Smooth muscle cell (in vitro differentiated cells): ENCODE measurements around the gene TPSAB1. TPM values are rescaled to one million over a fixed set of nuclear protein-coding genes. Genes with fewer than 3 reads are reported as not detected.
"Not testable (repeated sequence)": the region's sequence is repeated elsewhere in the genome, so short reads cannot be mapped to it uniquely, and the experiment has no call there.

Source experiments
- DNase-seq: peaks from one replicate; lab custom pipeline; 2025; ENCODE audit not compliant: unreplicated experiment; lab: John Stamatoyannopoulos, UW
- H2AFZ ChIP-seq: fragments of 200-600 bp; sonication (generic); 2 replicates; pipeline ENCODE4 v1.6.0; 2016; ENCODE audit warnings: antibody characterized with exemption, low read depth, mild to moderate bottlenecking
- H3F3A ChIP-seq: fragments of 200-600 bp; sonication (generic); 2 replicates; pipeline ENCODE4 v1.6.0; 2017; ENCODE audit warnings: antibody characterized with exemption, low read depth
- H3K27ac ChIP-seq: fragments of 200-600 bp; sonication (generic); 2 replicates; pipeline ENCODE4 v1.5.1; 2016; ENCODE audit warnings: low read depth, mild to moderate bottlenecking
- H3K27me3 ChIP-seq: fragments of 200-600 bp; sonication (generic); 2 replicates; pipeline ENCODE4 v1.6.1; 2016; ENCODE audit warnings: low read depth, mild to moderate bottlenecking
- H3K36me3 ChIP-seq: fragments of 200-600 bp; sonication (generic); 2 replicates; pipeline ENCODE4 v1.5.1; 2016; ENCODE audit warnings: low read depth
- H3K4me1 ChIP-seq: fragments of 200-600 bp; sonication (generic); 2 replicates; pipeline ENCODE4 v1.5.1; 2016; ENCODE audit warnings: low read depth
- H3K4me2 ChIP-seq: fragments of 200-600 bp; sonication (generic); 2 replicates; pipeline ENCODE4 v1.6.0; 2016; ENCODE audit warnings: mild to moderate bottlenecking
- H3K4me3 ChIP-seq: fragments of 200-600 bp; sonication (generic); 2 replicates; pipeline ENCODE4 v1.5.1; 2016; ENCODE audit warnings: mild to moderate bottlenecking
- H3K79me2 ChIP-seq: fragments of 200-600 bp; sonication (generic); 2 replicates; pipeline ENCODE4 v1.6.0; 2016; ENCODE audit warnings: low read depth, mild to moderate bottlenecking
- H3K9ac ChIP-seq: fragments of 200-600 bp; sonication (generic); 2 replicates; pipeline ENCODE4 v1.6.0; 2016; ENCODE audit warnings: low read depth
- H3K9me3 ChIP-seq: fragments of 200-600 bp; sonication (generic); replicated peaks from 2 replicates; pipeline ENCODE4 v1.5.1; 2016; ENCODE audit warnings: low read depth
- H4K20me1 ChIP-seq: fragments of 200-600 bp; sonication (generic); 2 replicates; pipeline ENCODE4 v1.6.0; 2016; ENCODE audit warnings: low read depth
- CTCF ChIP-seq: fragments of 200-600 bp; sonication (generic); IDR thresholded peaks from 2 replicates; pipeline ENCODE4 v1.5.1; 2017; ENCODE audit warnings: borderline replicate concordance, mild to moderate bottlenecking, antibody characterized with exemption; ENCODE audit not compliant: insufficient read depth, poor library complexity, severe bottlenecking
- WGBS: methylation state at CpG from one replicate; pipeline ENCODE4 v1.1.7; 2016; ENCODE audit warnings: low lambda C conversion rate; 5-methylcytosine and 5-hydroxymethylcytosine counted together
- polyA plus RNA-seq: library from polyadenylated mRNA; unstranded; fragments of >200 nt; fragmentation: Nextera tagmentation; extraction: Ambion mirVana; gene quantifications from 2 replicates; pipeline ENCODE4 v1.2.1, GENCODE V29; 2016
- total RNA-seq: library from RNA; depleted of rRNA; stranded (reverse); fragments of >200 nt; gene quantifications from 2 replicates; pipeline ENCODE4 v1.2.3, GENCODE V29; 2014

TPSAB1 gene
- total and polyA plus RNA-seq, 2 experiments from 2014 or later, result not detected

DNA sequence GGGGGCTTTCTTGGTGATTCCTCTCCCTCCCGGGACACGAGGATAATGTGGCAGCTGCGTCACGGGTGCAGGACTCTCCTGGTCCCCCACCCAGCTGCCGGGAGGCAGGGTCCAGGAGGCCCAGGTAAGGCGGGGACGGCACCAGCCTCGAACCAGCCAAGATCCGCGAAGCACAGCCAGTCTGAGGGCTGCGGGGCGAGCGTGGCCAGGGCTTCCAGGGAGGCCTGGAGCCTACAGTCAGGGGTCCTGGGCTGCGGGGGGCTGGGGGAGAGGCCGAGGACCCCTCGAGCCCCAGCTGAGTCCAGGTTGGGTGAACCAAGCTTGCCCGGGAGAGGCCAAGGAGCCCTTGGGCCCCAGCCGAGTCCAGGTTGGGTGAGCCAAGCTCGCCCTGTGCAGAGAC lies 25.3 kb downstream of the TPSAB1 start:
- H3K9me3 ChIP-seq, result no peaks in the 10 kb centered on the region

DNA sequence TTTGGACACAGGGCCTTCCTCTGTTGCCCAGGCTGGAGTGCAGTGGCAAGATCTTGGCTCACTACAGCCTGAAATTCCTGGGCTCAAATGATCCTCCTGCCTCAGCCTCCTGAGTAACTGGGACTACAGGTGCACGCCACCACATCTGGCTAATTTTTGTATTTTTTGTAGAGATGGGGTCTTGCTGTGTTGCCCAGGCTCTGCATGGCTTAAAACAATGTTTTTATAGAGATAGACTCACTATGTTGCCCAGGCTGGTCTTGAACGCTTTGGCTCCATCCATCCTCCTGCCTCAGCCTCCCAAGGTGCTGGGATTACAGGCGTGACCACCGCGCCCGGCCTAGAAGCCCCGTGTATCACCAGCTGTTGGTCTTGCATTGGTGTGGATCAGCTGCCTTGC lies 28.9 kb downstream of the TPSAB1 start:
- H3K9me3 ChIP-seq, H3K4me3 ChIP-seq, H4K20me1 ChIP-seq, DNase-seq, H3K27ac ChIP-seq, H3K4me1 ChIP-seq, H3K4me2 ChIP-seq, H3K79me2 ChIP-seq, H3F3A ChIP-seq, H3K27me3 ChIP-seq, H3K9ac ChIP-seq, H3K36me3 ChIP-seq, H2AFZ ChIP-seq: not testable (repeated sequence)
- 91% methylated on average over 7 of the region's 7 CpGs for WGBS

More for the DNA sequence above, 25.3 kb downstream of the TPSAB1 start:
- Histone ChIP-seq H3K27ac (no peak overlapping the region), H3K4me1 (no peaks in the 10 kb centered on the region), H3K36me3 (no peaks in the 10 kb centered on the region), H4K20me1 (no peaks in the 10 kb centered on the region), H2AFZ (no peak overlapping the region), H3K4me3 (no peak overlapping the region), H3F3A (no peaks in the 10 kb centered on the region), H3K9ac (no peak overlapping the region), H3K79me2 (no peaks in the 10 kb centered on the region), H3K4me2 (no peak overlapping the region), H3K27me3 (no peaks in the 10 kb centered on the region)
- TF ChIP-seq CTCF, result no peak
- DNase-seq, result no peak
- 84% methylated on average over 16 of the region's 19 CpGs for WGBS

- Histone ChIP-seq H3K9me3 (no peaks in the 10 kb centered on the region), H3K36me3 (no peaks in the 10 kb centered on the region), H4K20me1 (no peaks in the 10 kb centered on the region), H3K27ac (no peak overlapping the region), H3K4me3 (no peak overlapping the region), H2AFZ (no peak overlapping the region), H3K27me3 (no peaks in the 10 kb centered on the region), H3K4me1 (no peaks in the 10 kb centered on the region), H3F3A (no peaks in the 10 kb centered on the region), H3K9ac (no peak overlapping the region), H3K4me2 (no peak overlapping the region), H3K79me2 (no peaks in the 10 kb centered on the region)
- DNase-seq, result no peak
- WGBS, result 87% methylated on average over 12 of the region's 12 CpGs
- TF ChIP-seq CTCF, result no peak
Observed at GRCh38 chr16:1271380-1271723, 30.8 kb downstream of the TPSAB1 start.

DNA sequence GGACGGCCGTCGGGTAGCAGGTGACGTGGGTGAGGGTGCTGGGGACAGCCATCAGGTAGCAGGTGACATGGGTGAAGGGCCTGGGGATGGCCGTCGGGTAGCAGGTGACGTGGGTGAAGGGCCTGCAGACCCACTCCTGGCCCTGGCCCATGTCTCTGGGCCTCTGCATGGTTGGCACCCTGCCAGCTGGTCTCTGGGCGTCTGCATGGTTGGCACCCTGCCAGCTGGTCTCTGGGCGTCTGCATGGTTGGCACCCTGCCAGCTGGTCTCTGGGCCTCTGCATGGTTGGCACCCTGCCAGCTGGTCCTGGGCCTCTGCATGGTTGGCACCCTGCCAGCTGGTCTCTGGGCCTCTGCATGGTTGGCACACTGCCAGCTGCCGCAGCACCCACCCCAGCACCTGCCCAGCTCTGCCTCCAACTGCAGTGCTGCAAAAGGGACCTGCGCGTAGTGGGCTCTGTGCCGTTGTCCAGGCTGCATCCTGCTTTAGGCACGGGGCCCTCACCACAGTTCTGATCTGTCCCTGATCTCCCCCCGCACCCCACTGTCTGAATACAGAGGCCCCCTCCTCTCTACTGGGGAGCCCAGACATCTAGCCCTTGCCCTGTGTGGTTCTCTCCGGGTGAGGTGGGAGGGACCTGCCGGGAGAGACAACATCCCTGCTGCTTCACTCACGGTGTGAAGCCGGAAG lies 31.4 kb downstream of the TPSAB1 start:
- not testable (repeated sequence) for DNase-seq, H3K27me3 ChIP-seq, H3K27ac ChIP-seq, H3K4me1 ChIP-seq, H3K36me3 ChIP-seq, H2AFZ ChIP-seq, H3F3A ChIP-seq, H3K4me3 ChIP-seq, H3K9ac ChIP-seq, H3K9me3 ChIP-seq, H3K4me2 ChIP-seq, H3K79me2 ChIP-seq, H4K20me1 ChIP-seq
- WGBS, result 73% methylated on average over 19 of the region's 19 CpGs
